ENCODE data around the gene AKAP12. TPM values are rescaled to one million over a fixed set of nuclear protein-coding genes. Genes with fewer than 3 reads are reported as not detected.

AKAP12 gene
- polyA plus RNA-seq, 2 of the 4 experiments (the other 2 are of a cell fraction), result 32.1 to 192 TPM

GRCh38 chr6:151196555-151196954 lies 43.2 kb upstream of the AKAP12 start:
- Histone ChIP-seq H3K9me3 (no peaks in the 10 kb centered on the region), H3K4me1 (no peaks in the 10 kb centered on the region), H3K4me3 (no peak overlapping the region), H3K27ac (no peak overlapping the region), H3K4me2 (no peak overlapping the region)
- no peak for DNase-seq (ENCODE audit: low read depth in 1 of 2, low spot score in 1 of 2)
- FAIRE-seq, result no peak
- no peak for ATAC-seq
- TF ChIP-seq EP300 (IDR thresholded peaks at IDR 0.05) (no peak), POLR2A (IDR thresholded peaks at IDR 0.05; ENCODE audit: low read length) (no peak)
- POLR2A ChIA-PET, result no interaction called here
- CTCF ChIA-PET, result no interaction called here
- 82% methylated on average over 1 of the region's 1 CpG for WGBS (ENCODE audit: missing lambda C conversion rate)

- TF ChIP-seq MYC (IDR thresholded peaks at IDR 0.05; ENCODE audit: borderline replicate concordance, low read length), result no peak
- no peak for TF ChIP-seq BHLHE40 (IDR thresholded peaks at IDR 0.05; ENCODE audit: low read depth, low read length)
- TF ChIP-seq GATA3 (IDR thresholded peaks at IDR 0.05; ENCODE audit: borderline replicate concordance), result no peak
- TF ChIP-seq MAFK (IDR thresholded peaks at IDR 0.05; ENCODE audit: partially characterized antibody), result no peak
- no peak for TF ChIP-seq CTCF (IDR thresholded peaks at IDR 0.05)
- no peak for TF ChIP-seq RCOR1 (IDR thresholded peaks at IDR 0.05; ENCODE audit: low read depth, low read length)
- DNase-seq (ENCODE audit: low read depth in 1 of 2, low spot score in 1 of 2) (no peak), FAIRE-seq (no peak), ATAC-seq (no peak)
- Histone ChIP-seq H3K4me3 (no peak overlapping the region), H3K4me1 (no peaks in the 10 kb centered on the region), H3K27ac (no peak overlapping the region), H3K9me3 (no peaks in the 10 kb centered on the region), H3K4me2 (no peak overlapping the region)
- POLR2A ChIA-PET, result no interaction called here
- WGBS (ENCODE audit: missing lambda C conversion rate), result 81% methylated on average over 1 of the region's 1 CpG
- CTCF ChIA-PET, result no interaction called here
Observed at GRCh38 chr6:151197556-151197955, 42.2 kb upstream of the AKAP12 start.

GRCh38 chr6:151199991-151200390 lies 39.8 kb upstream of the AKAP12 start:
- Histone ChIP-seq H3K9me3 (no peaks in the 10 kb centered on the region), H3K4me1 (no peaks in the 10 kb centered on the region), H3K27ac (no peak overlapping the region), H3K4me2 (no peak overlapping the region), H3K4me3 (no peak overlapping the region)
- 88% methylated on average over 1 of the region's 1 CpG for WGBS (ENCODE audit: missing lambda C conversion rate)
- ATAC-seq (no peak), DNase-seq (ENCODE audit: low read depth in 1 of 2, low spot score in 1 of 2) (no peak), FAIRE-seq (no peak)
- no peak for TF ChIP-seq POLR2A (IDR thresholded peaks at IDR 0.05; ENCODE audit: low read length)
- TF ChIP-seq KDM5A (IDR thresholded peaks at IDR 0.05), result no peak
- TF ChIP-seq ATOH8 (CRISPR knock-in tag; IDR thresholded peaks at IDR 0.05; ENCODE audit: low read depth), result no peak
- TF ChIP-seq RFX5 (IDR thresholded peaks at IDR 0.05), result no peak
- no peak for TF ChIP-seq MYC (IDR thresholded peaks at IDR 0.05; ENCODE audit: borderline replicate concordance, low read length)
- TF ChIP-seq PHF8 (IDR thresholded peaks at IDR 0.05; ENCODE audit: borderline replicate concordance, low read depth), result no peak
- TF ChIP-seq CHD2 (IDR thresholded peaks at IDR 0.05; ENCODE audit: low read length, partially characterized antibody), result no peak
- no peak for TF ChIP-seq CTCF (IDR thresholded peaks at IDR 0.05)
- no peak for TF ChIP-seq RNF2 (IDR thresholded peaks at IDR 0.05; ENCODE audit: borderline replicate concordance, low read depth)
- no peak for TF ChIP-seq NR3C1 (IDR thresholded peaks at IDR 0.05)
- no peak for TF ChIP-seq FOSL2 (IDR thresholded peaks at IDR 0.05)
- no peak for TF ChIP-seq FOSL2 (CRISPR knock-in tag; IDR thresholded peaks at IDR 0.05)
- no peak for TF ChIP-seq RAD21 (conservative IDR thresholded peaks at IDR 0.05 in 1 of 2, IDR thresholded peaks at IDR 0.05 in 1 of 2)
- TF ChIP-seq HEYL (CRISPR knock-in tag; IDR thresholded peaks at IDR 0.05), result no peak
- no peak for TF ChIP-seq CHD4 (IDR thresholded peaks at IDR 0.05; ENCODE audit: borderline replicate concordance)
- TF ChIP-seq EHMT2 (IDR thresholded peaks at IDR 0.05; ENCODE audit: low read depth), result no peak
- no peak for TF ChIP-seq FOSB (CRISPR knock-in tag; IDR thresholded peaks at IDR 0.05)
- TF ChIP-seq FOXS1 (CRISPR knock-in tag; IDR thresholded peaks at IDR 0.05), result no peak
- TF ChIP-seq ZSCAN20 (CRISPR knock-in tag; IDR thresholded peaks at IDR 0.05), result no peak
- no peak for TF ChIP-seq RCOR1 (IDR thresholded peaks at IDR 0.05; ENCODE audit: low read depth, low read length)
- no peak for TF ChIP-seq KDM1A (IDR thresholded peaks at IDR 0.05; ENCODE audit: low read depth)
- ChIA-PET POLR2A (no interaction called here), CTCF (no interaction called here)
